Keratinocyte (primary cell): ENCODE measurements around the gene AATF. TPM values are rescaled to one million over a fixed set of nuclear protein-coding genes. Genes with fewer than 3 reads are reported as not detected.
A peak's percentile ranks its signal among the peaks of the same experiment; 100 is the strongest.

ENCODE experiments used
- DNase-seq: peaks from one replicate; pipeline ENCODE4 v3.0.0-alpha.2; 2011; ENCODE audit warnings: low read depth, missing footprints, low spot score
- FAIRE-seq: peaks from 2 replicates; lab custom pipeline; 2011; peaks lifted over from hg19 to GRCh38; lab: Jason Lieb, UNC
- H2AFZ ChIP-seq: 2 replicates; pipeline ENCODE4 v1.6.0; 2012; ENCODE audit warnings: low read length, control low read depth, inconsistent platforms; ENCODE audit not compliant: control insufficient read depth
- H3K27ac ChIP-seq: 2 replicates; pipeline ENCODE4 v1.5.1; 2011; ENCODE audit warnings: low read length; ENCODE audit not compliant: control insufficient read depth, insufficient read depth
- H3K27me3 ChIP-seq: 3 replicates; pipeline ENCODE4 v1.6.0; 2011; ENCODE audit warnings: low read length; ENCODE audit not compliant: control insufficient read depth, insufficient read depth; ENCODE audit errors: extremely low read depth
- H3K36me3 ChIP-seq, 2 experiments: 2 replicates in 1 of 2; 3 replicates in 1 of 2; pipeline ENCODE4 v1.5.1; 2011; ENCODE audit warnings: low read length in 2 of 2, mild to moderate bottlenecking in 1 of 2; ENCODE audit not compliant: control insufficient read depth in 2 of 2, insufficient read depth in 2 of 2; ENCODE audit errors: extremely low read depth in 1 of 2
- H3K4me1 ChIP-seq: 3 replicates; pipeline ENCODE4 v1.5.1; 2011; ENCODE audit warnings: low read length; ENCODE audit not compliant: control insufficient read depth, insufficient read depth; ENCODE audit errors: extremely low read depth
- H3K4me2 ChIP-seq: 3 replicates; pipeline ENCODE4 v1.6.0; 2011; ENCODE audit warnings: low read depth, low read length; ENCODE audit not compliant: control insufficient read depth, insufficient read depth; ENCODE audit errors: extremely low read depth
- H3K4me3 ChIP-seq, 3 experiments: fragments of 200-600 bp in 1 of 3; sonication (generic) in 1 of 3; 2 replicates in 2 of 3; 3 replicates in 1 of 3; pipeline ENCODE4 v1.5.1; 2011 to 2016; ENCODE audit warnings: low read length in 3 of 3, mild to moderate bottlenecking in 3 of 3, control low read depth in 2 of 3, inconsistent platforms in 1 of 3, low read depth in 1 of 3, mixed read lengths in 1 of 3, mixed run types in 1 of 3, moderate library complexity in 1 of 3; ENCODE audit not compliant: control insufficient read depth in 2 of 3, insufficient read depth in 2 of 3; ENCODE audit errors: extremely low read depth in 1 of 3
- H3K79me2 ChIP-seq: 2 replicates; pipeline ENCODE4 v1.6.0; 2012; ENCODE audit warnings: low read length; ENCODE audit not compliant: control insufficient read depth, insufficient read depth
- H3K9ac ChIP-seq: 3 replicates; pipeline ENCODE4 v1.6.0; 2011; ENCODE audit warnings: low read length; ENCODE audit not compliant: control insufficient read depth, insufficient read depth; ENCODE audit errors: extremely low read depth
- H3K9me1 ChIP-seq: 3 replicates; pipeline ENCODE4 v1.6.0; 2011; ENCODE audit warnings: low read length; ENCODE audit not compliant: control insufficient read depth, insufficient read depth; ENCODE audit errors: extremely low read depth
- H3K9me3 ChIP-seq: 2 replicates; pipeline ENCODE4 v1.5.1; 2012; ENCODE audit warnings: low read depth, low read length; ENCODE audit not compliant: control insufficient read depth
- H4K20me1 ChIP-seq: 3 replicates; pipeline ENCODE4 v1.6.0; 2011; ENCODE audit warnings: low read length; ENCODE audit not compliant: control insufficient read depth, insufficient read depth; ENCODE audit errors: extremely low read depth
- EZH2 ChIP-seq: IDR thresholded peaks from one replicate; pipeline ENCODE4 v1.6.1; 2012; ENCODE audit warnings: inconsistent platforms, mild to moderate bottlenecking, low read length, moderate library complexity
- dilution Hi-C: fragments of 300-500 bp; cut with MboI; formaldehyde crosslinking; loops from one replicate; pipeline ENCODE4 v1.7.0; 2020; ENCODE audit warnings: low sequenced_read_pairs; ENCODE audit not compliant: extremely low pct_ligation_motif_present
- polyA plus RNA-seq, 5 experiments: library from polyadenylated mRNA; depleted of rRNA in 3 of 5; stranded (reverse) in 3 of 5; stranded (forward) in 1 of 5; unstranded in 1 of 5; fragments of >200 nt; gene quantifications; 1 replicate in 1 of 5; 2 replicates in 3 of 5; 3 replicates in 1 of 5; pipeline versions ENCODE4 v1.2.1 to v1.2.3, GENCODE V29; 2011 to 2012; ENCODE audit warnings: missing spikeins in 2 of 5, low read depth in 1 of 5, low replicate concordance in 1 of 5
- TF ChIP-seq, protein P1 (sequence below), 3 experiments: IDR thresholded peaks in 1 of 3; conservative IDR thresholded peaks in 1 of 3; optimal IDR thresholded peaks in 1 of 3; 2 replicates in 2 of 3; 3 replicates in 1 of 3; pipeline versions ENCODE3 to v1.5.1; 2011; ENCODE audit warnings: low read length in 3 of 3, mild to moderate bottlenecking in 3 of 3, moderate library complexity in 2 of 3, control low read depth in 1 of 3, inconsistent platforms in 1 of 3; ENCODE audit not compliant: insufficient read depth in 2 of 3; ENCODE audit errors: extremely low read depth in 1 of 3

AATF gene
- polyA plus RNA-seq, 1 donor (not counting 4 experiments of a cell fraction or from before 2014, with no cell fraction given) = 30.4 TPM

- Histone ChIP-seq H2AFZ (peak overlapping the region; percentile 99), H3K9me3 (no peaks in the 10 kb centered on the region), H3K27ac (no peak overlapping the region), H3K36me3 (peaks cover 2 to 7% of the 10 kb centered on the region in 2 experiments), H3K27me3 (peaks cover 45% of the 10 kb centered on the region), H3K4me3 (peak overlapping the region; percentile 91 to 98 (median 95)), H3K79me2 (peaks cover 37% of the 10 kb centered on the region), H3K9me1 (peaks cover 6% of the 10 kb centered on the region), H3K4me1 (peaks cover 20% of the 10 kb centered on the region), H3K9ac (peak overlapping the region; percentile 94), H4K20me1 (peaks cover 2% of the 10 kb centered on the region), H3K4me2 (peak overlapping the region; percentile 99)
- no peak for DNase-seq
- no peak for FAIRE-seq
- TF ChIP-seq EZH2 = peak; percentile 52
- TF ChIP-seq, protein P1, sequence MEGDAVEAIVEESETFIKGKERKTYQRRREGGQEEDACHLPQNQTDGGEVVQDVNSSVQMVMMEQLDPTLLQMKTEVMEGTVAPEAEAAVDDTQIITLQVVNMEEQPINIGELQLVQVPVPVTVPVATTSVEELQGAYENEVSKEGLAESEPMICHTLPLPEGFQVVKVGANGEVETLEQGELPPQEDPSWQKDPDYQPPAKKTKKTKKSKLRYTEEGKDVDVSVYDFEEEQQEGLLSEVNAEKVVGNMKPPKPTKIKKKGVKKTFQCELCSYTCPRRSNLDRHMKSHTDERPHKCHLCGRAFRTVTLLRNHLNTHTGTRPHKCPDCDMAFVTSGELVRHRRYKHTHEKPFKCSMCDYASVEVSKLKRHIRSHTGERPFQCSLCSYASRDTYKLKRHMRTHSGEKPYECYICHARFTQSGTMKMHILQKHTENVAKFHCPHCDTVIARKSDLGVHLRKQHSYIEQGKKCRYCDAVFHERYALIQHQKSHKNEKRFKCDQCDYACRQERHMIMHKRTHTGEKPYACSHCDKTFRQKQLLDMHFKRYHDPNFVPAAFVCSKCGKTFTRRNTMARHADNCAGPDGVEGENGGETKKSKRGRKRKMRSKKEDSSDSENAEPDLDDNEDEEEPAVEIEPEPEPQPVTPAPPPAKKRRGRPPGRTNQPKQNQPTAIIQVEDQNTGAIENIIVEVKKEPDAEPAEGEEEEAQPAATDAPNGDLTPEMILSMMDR (optimal IDR thresholded peaks at IDR 0.05 in 1 of 3, IDR thresholded peaks at IDR 0.05 in 1 of 3, conservative IDR thresholded peaks at IDR 0.05 in 1 of 3; ENCODE audit: extremely low read depth in 1 of 3, insufficient read depth in 2 of 3, low read length in 3 of 3) = peak in 1 of 3 experiments; percentile 7
- dilution Hi-C loops = no loop called here
These were observed 635 bp upstream of the AATF start for GRCh38 chr17:36947922-36948716.

- peaks cover 7 to 20% of the 10 kb centered on the region in 2 experiments for H3K36me3 ChIP-seq
- H3K9ac ChIP-seq = peak overlapping the region; percentile 94
- H2AFZ ChIP-seq = peak overlapping the region; percentile 94
- FAIRE-seq (no peak), DNase-seq (no peak)
- H3K4me3 ChIP-seq = peak overlapping the region; percentile 91 to 98 (median 95)
- dilution Hi-C loops = no loop called here
- H3K79me2 ChIP-seq = peaks cover 40% of the 10 kb centered on the region
- H3K4me2 ChIP-seq = peak overlapping the region; percentile 97
- H4K20me1 ChIP-seq = peaks cover 3% of the 10 kb centered on the region
- peaks cover 20% of the 10 kb centered on the region for H3K4me1 ChIP-seq
- peaks cover 32% of the 10 kb centered on the region for H3K27me3 ChIP-seq
- peak overlapping the region; percentile 85 for H3K27ac ChIP-seq
- no peak for TF ChIP-seq EZH2
- TF ChIP-seq, protein P1 (optimal IDR thresholded peaks at IDR 0.05 in 1 of 3, IDR thresholded peaks at IDR 0.05 in 1 of 3, conservative IDR thresholded peaks at IDR 0.05 in 1 of 3; ENCODE audit: extremely low read depth in 1 of 3, insufficient read depth in 2 of 3, low read length in 3 of 3) = peak in 1 of 3 experiments; percentile 1
- peaks cover 6% of the 10 kb centered on the region for H3K9me1 ChIP-seq
- H3K9me3 ChIP-seq = no peaks in the 10 kb centered on the region
These were observed 740 bp downstream of the AATF start for GRCh38 chr17:36949461-36949927.
